Suprapubic skin (tissue), 3 donors: Measurements from ENCODE around the gene COL25A1.

ENCODE experiments used
- CTCF ChIP-seq, 2 donors: fragments of 200-600 bp in 1 of 2; fragments of 450-650 bp in 1 of 2; sonication (generic) in 1 of 2; IDR thresholded peaks; one replicate each; pipeline ENCODE4 v1.5.1; 2016 to 2019; ENCODE audit warnings: antibody characterized with exemption in 2 of 2, mild to moderate bottlenecking in 1 of 2, moderate library complexity in 1 of 2
- EP300 ChIP-seq: sonication (generic); formaldehyde crosslinking; IDR thresholded peaks from one replicate; pipeline ENCODE4 v1.6.1; 2017; ENCODE audit warnings: antibody characterized with exemption

DNA sequence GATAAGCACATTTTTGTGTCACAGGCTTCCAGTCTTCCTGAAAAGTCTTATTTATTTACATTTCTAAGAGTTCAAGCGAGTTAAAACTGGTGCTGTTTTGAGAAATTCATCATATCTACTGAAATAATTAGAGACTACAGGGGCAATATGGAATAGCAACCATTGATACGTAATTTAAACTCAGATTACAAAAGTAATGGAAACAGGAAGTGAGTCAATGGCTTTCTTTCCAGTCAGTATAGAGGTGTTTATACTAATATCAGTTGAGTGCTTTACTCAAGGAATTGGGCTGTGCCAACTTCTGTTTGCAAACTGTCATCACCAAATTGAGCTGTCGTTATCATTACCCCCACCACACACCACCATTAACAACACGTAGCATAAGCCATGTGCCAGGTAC lies 222.7 kb downstream of the COL25A1 start:
- TF ChIP-seq CTCF (IDR thresholded peaks at IDR 0.05): no peak
- no peak for TF ChIP-seq EP300
